B cell (primary cell): Measurements from ENCODE around the gene DENND2C. TPM values are rescaled to one million over a fixed set of nuclear protein-coding genes. Genes with fewer than 3 reads are reported as not detected.

Experiments used
- ATAC-seq: fragments of 200-7000 bp; cut with Tn5 transposase; one replicate; pipeline ENCODE4 v1.10.0; 2021; ENCODE audit warnings: low read depth, mild to moderate bottlenecking, moderate number of reproducible peaks, moderate library complexity
- CTCF ChIA-PET: fragments of 350-600 bp; sonication (Branson Sonifier 250); formaldehyde crosslinking; loops from one replicate; lab custom pipeline; 2021; ENCODE audit warnings: antibody characterized with exemption, inconsistent platforms; lab: Charles Lee
- POLR2A ChIA-PET: fragments of 350-600 bp; sonication (Branson Sonifier 250); formaldehyde crosslinking; loops from one replicate; lab custom pipeline; 2021; ENCODE audit warnings: antibody characterized with exemption; lab: Charles Lee
- DNase-seq: peaks from one replicate; pipeline ENCODE4 v3.0.0; 2013
- H2AFZ ChIP-seq: 2 replicates; pipeline ENCODE4 v1.6.1; 2012; ENCODE audit warnings: mild to moderate bottlenecking, low read depth, low read length; ENCODE audit not compliant: insufficient read depth, poor library complexity, severe bottlenecking
- H3K27ac ChIP-seq, 2 donors: 1 replicate in 1 of 2; 2 replicates in 1 of 2; pipeline ENCODE4 v1.5.1; 2012 to 2013; ENCODE audit warnings: low read length in 2 of 2, mild to moderate bottlenecking in 2 of 2, moderate library complexity in 1 of 2
- H3K27me3 ChIP-seq, 4 experiments: fragments of 200-600 bp in 1 of 4; sonication (generic) in 1 of 4; replicated peaks in 1 of 4; 1 replicate in 2 of 4; 2 replicates in 2 of 4; pipeline versions ENCODE4 v1.6.1 to v1.7.0; 2013 to 2016; ENCODE audit warnings: low read length in 3 of 4, mild to moderate bottlenecking in 2 of 4, mixed read lengths in 1 of 4, moderate library complexity in 1 of 4; ENCODE audit not compliant: insufficient read depth in 4 of 4, control insufficient read depth in 3 of 4; ENCODE audit errors: control extremely low read depth in 1 of 4
- H3K36me3 ChIP-seq, 2 experiments: replicated peaks in 1 of 2; 1 replicate in 1 of 2; 2 replicates in 1 of 2; pipeline versions ENCODE4 v1.6.1 to v1.7.1; 2013; ENCODE audit warnings: low read length in 1 of 2; ENCODE audit not compliant: insufficient read depth in 2 of 2, control insufficient read depth in 1 of 2; ENCODE audit errors: control extremely low read depth in 1 of 2, extremely low read depth in 1 of 2
- H3K4me1 ChIP-seq, 2 donors: fragments of 200-600 bp in 1 of 2; sonication (generic) in 1 of 2; 1 replicate in 1 of 2; 2 replicates in 1 of 2; pipeline versions ENCODE4 v1.5.1 to v1.6.1; 2013 to 2017; ENCODE audit warnings: low read length in 2 of 2; ENCODE audit not compliant: control insufficient read depth in 2 of 2, insufficient read depth in 2 of 2
- H3K4me2 ChIP-seq: replicated peaks from 2 replicates; pipeline ENCODE3; 2012; ENCODE audit warnings: mild to moderate bottlenecking, low read depth, low read length; ENCODE audit not compliant: poor library complexity, severe bottlenecking
- H3K4me3 ChIP-seq, 5 experiments: fragments of 200-600 bp in 1 of 5; sonication (generic) in 1 of 5; 1 replicate in 3 of 5; 2 replicates in 2 of 5; pipeline versions ENCODE4 v1.5.1 to v1.7.0; 2011 to 2016; ENCODE audit warnings: low read length in 4 of 5, mild to moderate bottlenecking in 4 of 5, low read depth in 2 of 5, control low read depth in 1 of 5, moderate library complexity in 1 of 5; ENCODE audit not compliant: insufficient read depth in 1 of 5; ENCODE audit errors: control extremely low read depth in 1 of 5, extremely low read depth in 1 of 5
- H3K79me2 ChIP-seq: fragments of 200-600 bp; sonication (generic); one replicate; pipeline ENCODE4 v1.6.0; 2016; ENCODE audit warnings: low read length; ENCODE audit not compliant: control insufficient read depth, insufficient read depth
- H3K9ac ChIP-seq: fragments of 200-600 bp; sonication (generic); 2 replicates; pipeline ENCODE4 v1.6.1; 2017; ENCODE audit warnings: mild to moderate bottlenecking, low read length, moderate library complexity
- H3K9me3 ChIP-seq, 3 donors: one replicate each; pipeline versions ENCODE4 v1.6.1 to v1.7.1; 2013; ENCODE audit warnings: low read length in 2 of 3; ENCODE audit not compliant: control insufficient read depth in 2 of 3, insufficient read depth in 1 of 3; ENCODE audit errors: control extremely low read depth in 1 of 3
- H4K20me1 ChIP-seq: 2 replicates; pipeline ENCODE4 v1.6.0; 2012; ENCODE audit warnings: mild to moderate bottlenecking, low read length; ENCODE audit not compliant: insufficient read depth, control insufficient read depth, poor library complexity, severe bottlenecking
- H3K27ac Mint-ChIP-seq: one replicate; pipeline ENCODE4 v1.8.0; 2021; ENCODE audit warnings: mixed read lengths
- H3K27me3 Mint-ChIP-seq: one replicate; pipeline ENCODE4 v1.8.0; 2021; ENCODE audit warnings: mixed read lengths
- H3K4me1 Mint-ChIP-seq: one replicate; pipeline ENCODE4 v1.8.0; 2021; ENCODE audit warnings: mixed read lengths
- H3K4me3 Mint-ChIP-seq: one replicate; pipeline ENCODE4 v1.8.0; 2021; ENCODE audit warnings: mixed read lengths
- H3K9me3 Mint-ChIP-seq: one replicate; pipeline ENCODE4 v1.8.0; 2022; ENCODE audit warnings: mixed read lengths; ENCODE audit not compliant: insufficient read depth
- EZH2 ChIP-seq: IDR thresholded peaks from 2 replicates; pipeline ENCODE4 v1.6.1; 2012; ENCODE audit warnings: borderline replicate concordance, low read depth, mild to moderate bottlenecking, moderate library complexity, low read length; ENCODE audit not compliant: insufficient read depth, poor library complexity, severe bottlenecking
- WGBS: methylation state at CpG from one replicate; pipeline ENCODE4 v1.1.5; 2013; ENCODE audit warnings: missing lambda C conversion rate; ENCODE audit not compliant: insufficient coverage; 5-methylcytosine and 5-hydroxymethylcytosine counted together
- intact Hi-C: fragments of 100-400 bp; cut with micrococcal nuclease; formaldehyde crosslinking; loops from one replicate; pipeline ENCODE4 v1.10.0; 2022
- polyA plus RNA-seq: library from polyadenylated mRNA; depleted of rRNA; stranded (reverse); fragments of >200 nt; gene quantifications from 2 replicates; pipeline ENCODE4 v1.2.3, GENCODE V29; 2012
- total RNA-seq, 2 donors: library from RNA; stranded (reverse); fragments of 120-200 nt in 1 of 2; gene quantifications; 1 replicate in 1 of 2; 2 replicates in 1 of 2; pipeline versions ENCODE4 v1.2.3 to v1.2.4, GENCODE V29; 2013 to 2022
- TF ChIP-seq, protein P1 (sequence below): fragments of 200-600 bp; IDR thresholded peaks from one replicate; pipeline ENCODE4 v1.8.0; 2022; ENCODE audit warnings: antibody characterized with exemption, mild to moderate bottlenecking

Gene DENND2C
- total and polyA plus RNA-seq, 2 donors (not counting 1 experiment from before 2014, with no cell fraction given), result 0.18 to 0.76 TPM

DNA sequence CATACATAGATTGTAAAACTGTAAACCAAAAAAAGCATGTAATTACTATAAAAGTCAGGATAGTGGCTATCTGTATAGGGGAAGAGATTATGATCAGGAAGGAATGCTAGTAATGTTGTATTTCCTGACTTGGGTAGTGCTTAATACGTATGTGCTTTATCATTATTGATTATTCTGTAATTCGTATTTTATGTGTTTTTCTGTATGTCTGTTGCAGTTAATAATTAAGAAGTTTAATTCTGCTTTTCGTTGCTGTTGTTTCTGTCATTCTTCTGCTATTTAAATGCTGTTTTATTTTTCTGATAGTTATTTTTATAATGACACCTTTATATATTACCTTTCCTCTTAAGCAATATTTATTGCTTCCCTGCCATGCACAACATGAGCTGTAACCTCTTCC lies 129.6 kb downstream of the DENND2C start:
- ChIA-PET CTCF (no interaction called here), POLR2A (no interaction called here)
- no peak overlapping the region for H3K9ac ChIP-seq
- intact Hi-C loops, result no loop called here
- DNase-seq, result no peak
- H3K9me3 ChIP-seq, result no peaks in the 10 kb centered on the region
- H3K4me1 Mint-ChIP-seq, result no peaks in the 10 kb centered on the region
- no peaks in the 10 kb centered on the region for H3K9me3 Mint-ChIP-seq
- no peaks in the 10 kb centered on the region for H4K20me1 ChIP-seq
- 20% methylated on average over 1 of the region's 3 CpGs for WGBS
- no peak overlapping the region for H3K4me3 Mint-ChIP-seq
- peaks cover 0 to 3% (median 0%) of the 10 kb centered on the region in 4 experiments for H3K27me3 ChIP-seq
- H3K4me1 ChIP-seq, result no peaks in the 10 kb centered on the region
- ATAC-seq, result no peak
- no peak for TF ChIP-seq EZH2
- TF ChIP-seq, protein P1, sequence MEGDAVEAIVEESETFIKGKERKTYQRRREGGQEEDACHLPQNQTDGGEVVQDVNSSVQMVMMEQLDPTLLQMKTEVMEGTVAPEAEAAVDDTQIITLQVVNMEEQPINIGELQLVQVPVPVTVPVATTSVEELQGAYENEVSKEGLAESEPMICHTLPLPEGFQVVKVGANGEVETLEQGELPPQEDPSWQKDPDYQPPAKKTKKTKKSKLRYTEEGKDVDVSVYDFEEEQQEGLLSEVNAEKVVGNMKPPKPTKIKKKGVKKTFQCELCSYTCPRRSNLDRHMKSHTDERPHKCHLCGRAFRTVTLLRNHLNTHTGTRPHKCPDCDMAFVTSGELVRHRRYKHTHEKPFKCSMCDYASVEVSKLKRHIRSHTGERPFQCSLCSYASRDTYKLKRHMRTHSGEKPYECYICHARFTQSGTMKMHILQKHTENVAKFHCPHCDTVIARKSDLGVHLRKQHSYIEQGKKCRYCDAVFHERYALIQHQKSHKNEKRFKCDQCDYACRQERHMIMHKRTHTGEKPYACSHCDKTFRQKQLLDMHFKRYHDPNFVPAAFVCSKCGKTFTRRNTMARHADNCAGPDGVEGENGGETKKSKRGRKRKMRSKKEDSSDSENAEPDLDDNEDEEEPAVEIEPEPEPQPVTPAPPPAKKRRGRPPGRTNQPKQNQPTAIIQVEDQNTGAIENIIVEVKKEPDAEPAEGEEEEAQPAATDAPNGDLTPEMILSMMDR, result no peak
- H3K27ac Mint-ChIP-seq, result no peak overlapping the region
- H3K36me3 ChIP-seq, result no peaks in the 10 kb centered on the region
- peaks cover 2% of the 10 kb centered on the region for H3K27me3 Mint-ChIP-seq
- H3K4me3 ChIP-seq, result no peak overlapping the region
- H3K79me2 ChIP-seq, result no peaks in the 10 kb centered on the region
- no peak overlapping the region for H3K4me2 ChIP-seq
- no peak overlapping the region for H2AFZ ChIP-seq
- no peak overlapping the region for H3K27ac ChIP-seq

DNA sequence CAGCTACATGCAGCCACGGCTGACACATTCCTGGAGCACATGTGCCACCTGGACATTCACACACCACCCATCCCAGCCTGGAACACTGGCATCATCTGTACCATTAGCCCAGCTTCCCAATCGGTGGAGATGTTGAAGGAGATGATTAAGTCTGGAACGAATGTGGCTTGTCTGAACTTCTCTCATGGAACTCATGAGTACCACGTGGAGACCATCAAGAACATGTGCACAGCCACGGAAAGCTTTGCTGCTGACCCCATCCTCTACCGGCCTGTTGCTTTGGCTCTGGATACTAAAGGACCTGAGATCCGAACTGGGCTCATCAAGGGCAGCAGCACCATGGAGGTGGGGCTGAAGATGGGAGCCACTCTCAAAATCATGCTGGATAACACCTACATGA lies 133.8 kb downstream of the DENND2C start:
- DNase-seq (no peak), ATAC-seq (no peak)
- Mint-ChIP-seq H3K27me3 (no peaks in the 10 kb centered on the region), H3K4me3 (no peak overlapping the region), H3K9me3 (no peaks in the 10 kb centered on the region), H3K27ac (no peak overlapping the region), H3K4me1 (no peaks in the 10 kb centered on the region)
- CTCF ChIA-PET, result no interaction called here
- H2AFZ ChIP-seq, result no peak overlapping the region
- no peak overlapping the region for H3K27ac ChIP-seq
- peaks cover 0 to 3% (median 0%) of the 10 kb centered on the region in 4 experiments for H3K27me3 ChIP-seq
- no peaks in the 10 kb centered on the region for H3K4me1 ChIP-seq
- no peaks in the 10 kb centered on the region for H3K9me3 ChIP-seq
- no peaks in the 10 kb centered on the region for H3K79me2 ChIP-seq
- no peaks in the 10 kb centered on the region for H3K36me3 ChIP-seq
- no peak overlapping the region for H3K4me3 ChIP-seq
- 97% methylated on average over 5 of the region's 7 CpGs for WGBS
- no peaks in the 10 kb centered on the region for H4K20me1 ChIP-seq
- TF ChIP-seq, protein P1, result no peak
- TF ChIP-seq EZH2, result no peak
- intact Hi-C loops, result no loop called here
- H3K9ac ChIP-seq, result no peak overlapping the region
- POLR2A ChIA-PET, result no interaction called here
- no peak overlapping the region for H3K4me2 ChIP-seq
